HEK293 (cell line): ENCODE results near the gene AHCYL1.

ENCODE experiments used
- CTCF ChIP-seq: fragments of 450-650 bp; formaldehyde crosslinking; IDR thresholded peaks from 2 replicates; pipeline ENCODE4 v1.5.1; 2016; ENCODE audit warnings: missing biosample characterization, missing genetic modification characterization
- YY1 ChIP-seq: fragments of 450-650 bp; formaldehyde crosslinking; IDR thresholded peaks from 2 replicates; pipeline ENCODE4 v1.5.1; 2018; ENCODE audit warnings: missing biosample characterization, missing genetic modification characterization
- ZBTB49 ChIP-seq: fragments of 450-650 bp; formaldehyde crosslinking; IDR thresholded peaks from 2 replicates; pipeline ENCODE4 v1.5.1; 2016; ENCODE audit warnings: missing biosample characterization, missing genetic modification characterization, low read depth
- ZNF292 ChIP-seq: fragments of 450-650 bp; formaldehyde crosslinking; IDR thresholded peaks from 2 replicates; pipeline ENCODE4 v1.5.1; 2016; ENCODE audit warnings: low read depth, missing biosample characterization, missing genetic modification characterization, borderline replicate concordance
- ZNF398 ChIP-seq: fragments of 450-650 bp; formaldehyde crosslinking; IDR thresholded peaks from 2 replicates; pipeline ENCODE4 v1.5.1; 2017; ENCODE audit warnings: missing biosample characterization, missing genetic modification characterization
- ZNF404 ChIP-seq: fragments of 450-650 bp; formaldehyde crosslinking; IDR thresholded peaks from 2 replicates; pipeline ENCODE4 v1.5.1; 2017; ENCODE audit warnings: missing biosample characterization, missing genetic modification characterization
- ZNF530 ChIP-seq: fragments of 450-650 bp; formaldehyde crosslinking; IDR thresholded peaks from 2 replicates; pipeline ENCODE4 v1.5.1; 2016; ENCODE audit warnings: low read depth, missing biosample characterization, missing genetic modification characterization
- ZNF561 ChIP-seq: fragments of 450-650 bp; IDR thresholded peaks from 2 replicates; pipeline ENCODE4 v1.5.1; 2018; ENCODE audit warnings: missing biosample characterization, missing genetic modification characterization, borderline replicate concordance

- TF ChIP-seq ZNF292 (no peak), ZNF530 (tag by site-specific recombination) (no peak), ZBTB49 (tag by site-specific recombination) (no peak), ZNF404 (tag by site-specific recombination) (no peak), ZNF561 (tag by site-specific recombination) (no peak), CTCF (tag by site-specific recombination) (no peak), ZNF398 (tag by site-specific recombination) (no peak), YY1 (tag by site-specific recombination) (no peak)
Observed at GRCh38 chr1:110058591-110058990, 74.0 kb downstream of the AHCYL1 start.
